Prostate gland (tissue), 2 donors: ENCODE results near the gene CFAP92. TPM values are rescaled to one million over a fixed set of nuclear protein-coding genes. Genes with fewer than 3 reads are reported as not detected.

Experiments used
- DNase-seq: peaks from one replicate; pipeline ENCODE4 v3.0.0-alpha.2; 2019; ENCODE audit warnings: low spot score
- H3K27ac ChIP-seq, 2 donors: fragments of 200-600 bp; sonication (generic); 2 replicates each; pipeline ENCODE4 v1.5.1; 2017 to 2019
- H3K27me3 ChIP-seq: fragments of 200-600 bp; sonication (generic); replicated peaks from 2 replicates; pipeline ENCODE4 v1.5.1; 2019; ENCODE audit not compliant: insufficient read depth
- H3K36me3 ChIP-seq, 2 donors: fragments of 200-600 bp; sonication (generic); 1 replicate in 1 of 2; 2 replicates in 1 of 2; pipeline versions ENCODE4 v1.5.1 to v1.8.1; 2017 to 2019
- H3K4me1 ChIP-seq: fragments of 200-600 bp; sonication (generic); replicated peaks from 2 replicates; pipeline ENCODE4 v1.5.1; 2019
- H3K4me3 ChIP-seq, 2 donors: fragments of 200-600 bp; sonication (generic); 2 replicates each; pipeline ENCODE4 v1.5.1; 2017 to 2019
- H3K9me3 ChIP-seq: fragments of 200-600 bp; sonication (generic); 2 replicates; pipeline ENCODE4 v1.5.1; 2017
- CTCF ChIP-seq, 4 experiments: fragments of 200-600 bp in 2 of 4; fragments of 450-650 bp in 2 of 4; sonication (generic) in 2 of 4; IDR thresholded peaks; 1 replicate in 3 of 4; 2 replicates in 1 of 4; pipeline ENCODE4 v1.5.1; 2016 to 2019; ENCODE audit warnings: antibody characterized with exemption in 4 of 4, mild to moderate bottlenecking in 2 of 4, moderate library complexity in 2 of 4
- POLR2A ChIP-seq: fragments of 450-650 bp; IDR thresholded peaks from one replicate; pipeline ENCODE4 v1.6.1; 2016; ENCODE audit warnings: antibody characterized with exemption, mild to moderate bottlenecking
- POLR2AphosphoS5 ChIP-seq: sonication (generic); formaldehyde crosslinking; IDR thresholded peaks from one replicate; pipeline ENCODE4 v1.6.1; 2017; ENCODE audit warnings: antibody characterized with exemption
- WGBS: methylation state at CpG from one replicate; pipeline ENCODE4 v1.1.5; 2018; 5-methylcytosine and 5-hydroxymethylcytosine counted together
- intact Hi-C: fragments of 100-400 bp; cut with DNase I; formaldehyde crosslinking; loops from one replicate; pipeline ENCODE4 v1.14.2; 2022
- total RNA-seq, 2 donors: library from RNA; depleted of rRNA; stranded (reverse); fragments of >200 nt; gene quantifications; one replicate each; pipeline ENCODE4 v1.1.0, GENCODE V29; 2016

The CFAP92 gene
- total RNA-seq, 2 donors from 2014 or later: 1.7 to 4.3 TPM

- intact Hi-C loops: no loop called here
- WGBS: 77% methylated on average over 19 of the region's 19 CpGs
- no peaks in the 10 kb centered on the region for H3K36me3 ChIP-seq
- no peaks in the 10 kb centered on the region for H3K9me3 ChIP-seq
- H3K4me1 ChIP-seq: no peaks in the 10 kb centered on the region
- H3K4me3 ChIP-seq: no peak overlapping the region
- no peaks in the 10 kb centered on the region for H3K27me3 ChIP-seq
- no peak for DNase-seq
- TF ChIP-seq POLR2A: no peak
- no peak for TF ChIP-seq CTCF (IDR thresholded peaks at IDR 0.05)
- TF ChIP-seq POLR2AphosphoS5: no peak
- peak overlapping the region; percentile 24 to 39 for H3K27ac ChIP-seq
Measured at GRCh38 chr3:129015388-129016105, 21.7 kb upstream of the CFAP92 start.

- Histone ChIP-seq H3K36me3 (no peaks in the 10 kb centered on the region), H3K9me3 (no peaks in the 10 kb centered on the region), H3K4me1 (no peaks in the 10 kb centered on the region), H3K27ac (peak overlapping the region in 1 of 2 donors; percentile 39), H3K4me3 (no peak overlapping the region), H3K27me3 (no peaks in the 10 kb centered on the region)
- DNase-seq: no peak
- 89% methylated on average over 9 of the region's 9 CpGs for WGBS
- TF ChIP-seq POLR2A (no peak), POLR2AphosphoS5 (no peak), CTCF (IDR thresholded peaks at IDR 0.05) (no peak)
- intact Hi-C loops: no loop called here
Measured at GRCh38 chr3:129014793-129015345, 21.0 kb upstream of the CFAP92 start.

DNA sequence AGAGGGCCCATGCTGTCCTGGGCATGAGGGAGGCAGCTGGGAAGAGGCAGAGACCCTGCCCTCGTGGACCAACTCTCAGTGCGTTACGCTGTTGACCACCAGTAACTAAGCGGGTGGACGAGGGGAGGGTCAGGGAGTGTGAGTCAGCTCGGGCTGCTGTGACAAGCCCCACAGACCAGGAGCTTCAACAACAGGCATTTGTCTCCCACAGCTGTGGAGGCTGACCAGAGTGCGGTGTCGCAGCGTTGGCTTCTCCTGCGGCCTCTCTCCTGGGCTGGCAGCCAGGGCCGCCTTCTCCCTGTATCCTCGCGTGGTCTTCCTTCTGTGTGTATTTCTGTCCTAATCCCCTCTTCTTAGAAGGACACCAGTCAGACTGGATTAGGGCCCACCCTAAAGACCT lies 20.3 kb upstream of the CFAP92 start:
- Histone ChIP-seq H3K9me3 (no peaks in the 10 kb centered on the region), H3K27me3 (no peaks in the 10 kb centered on the region), H3K4me1 (no peaks in the 10 kb centered on the region), H3K36me3 (no peaks in the 10 kb centered on the region), H3K4me3 (no peak overlapping the region), H3K27ac (peak overlapping the region in 1 of 2 donors; percentile 26)
- no peak for TF ChIP-seq CTCF (IDR thresholded peaks at IDR 0.05)
- no peak for TF ChIP-seq POLR2AphosphoS5
- TF ChIP-seq POLR2A: no peak
- intact Hi-C loops: no loop called here
- WGBS: 79% methylated on average over 13 of the region's 13 CpGs
- no peak for DNase-seq

DNA sequence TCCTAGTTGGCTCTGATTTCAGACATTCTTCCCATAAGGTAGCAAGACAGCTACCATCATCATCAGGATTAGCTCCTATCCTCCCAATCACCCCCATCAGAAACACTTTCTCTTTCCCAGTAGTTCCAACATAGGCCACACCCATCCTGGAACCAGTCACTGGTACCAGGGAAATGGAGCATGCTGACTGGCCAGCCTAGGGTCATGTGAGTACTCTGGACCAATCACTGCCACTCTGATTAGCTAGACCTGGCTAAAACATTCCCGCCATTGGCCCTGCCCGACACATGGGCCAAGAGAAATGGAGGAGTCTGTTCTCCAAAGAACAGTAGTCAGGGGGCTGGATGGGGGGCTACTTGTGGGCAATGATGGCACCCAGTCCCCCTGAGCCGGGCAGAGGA lies 19.6 kb upstream of the CFAP92 start:
- Histone ChIP-seq H3K27ac (no peak overlapping the region), H3K4me3 (no peak overlapping the region), H3K27me3 (no peaks in the 10 kb centered on the region), H3K4me1 (no peaks in the 10 kb centered on the region), H3K9me3 (no peaks in the 10 kb centered on the region), H3K36me3 (no peaks in the 10 kb centered on the region)
- WGBS: 98% methylated on average over 3 of the region's 3 CpGs
- DNase-seq: no peak
- no peak for TF ChIP-seq POLR2AphosphoS5
- no peak for TF ChIP-seq POLR2A
- TF ChIP-seq CTCF (IDR thresholded peaks at IDR 0.05): no peak
- intact Hi-C loops: no loop called here
